ENCODE results near the gene CDH13.

The CDH13 gene

DNA sequence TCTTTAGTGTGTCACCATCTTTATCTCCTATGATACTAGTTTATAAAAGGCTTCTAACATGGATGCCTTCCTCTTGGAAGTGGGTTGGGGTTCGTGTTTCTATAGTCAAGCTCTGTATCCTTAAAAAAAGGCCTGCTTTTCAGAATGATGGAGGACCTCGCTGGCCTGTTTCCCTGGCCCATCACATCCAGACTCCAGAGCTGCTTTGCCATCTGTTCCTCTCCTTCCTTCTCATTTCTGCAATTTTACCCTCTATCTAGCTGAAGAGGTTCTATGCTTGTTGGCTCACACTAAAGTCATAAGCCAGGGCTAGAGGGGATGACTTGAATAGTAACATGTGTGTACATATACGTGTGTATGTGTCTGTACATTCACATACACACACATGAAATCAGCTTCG lies 730.2 kb downstream of the CDH13 start (continued):
- TF ChIP-seq, protein P1, sequence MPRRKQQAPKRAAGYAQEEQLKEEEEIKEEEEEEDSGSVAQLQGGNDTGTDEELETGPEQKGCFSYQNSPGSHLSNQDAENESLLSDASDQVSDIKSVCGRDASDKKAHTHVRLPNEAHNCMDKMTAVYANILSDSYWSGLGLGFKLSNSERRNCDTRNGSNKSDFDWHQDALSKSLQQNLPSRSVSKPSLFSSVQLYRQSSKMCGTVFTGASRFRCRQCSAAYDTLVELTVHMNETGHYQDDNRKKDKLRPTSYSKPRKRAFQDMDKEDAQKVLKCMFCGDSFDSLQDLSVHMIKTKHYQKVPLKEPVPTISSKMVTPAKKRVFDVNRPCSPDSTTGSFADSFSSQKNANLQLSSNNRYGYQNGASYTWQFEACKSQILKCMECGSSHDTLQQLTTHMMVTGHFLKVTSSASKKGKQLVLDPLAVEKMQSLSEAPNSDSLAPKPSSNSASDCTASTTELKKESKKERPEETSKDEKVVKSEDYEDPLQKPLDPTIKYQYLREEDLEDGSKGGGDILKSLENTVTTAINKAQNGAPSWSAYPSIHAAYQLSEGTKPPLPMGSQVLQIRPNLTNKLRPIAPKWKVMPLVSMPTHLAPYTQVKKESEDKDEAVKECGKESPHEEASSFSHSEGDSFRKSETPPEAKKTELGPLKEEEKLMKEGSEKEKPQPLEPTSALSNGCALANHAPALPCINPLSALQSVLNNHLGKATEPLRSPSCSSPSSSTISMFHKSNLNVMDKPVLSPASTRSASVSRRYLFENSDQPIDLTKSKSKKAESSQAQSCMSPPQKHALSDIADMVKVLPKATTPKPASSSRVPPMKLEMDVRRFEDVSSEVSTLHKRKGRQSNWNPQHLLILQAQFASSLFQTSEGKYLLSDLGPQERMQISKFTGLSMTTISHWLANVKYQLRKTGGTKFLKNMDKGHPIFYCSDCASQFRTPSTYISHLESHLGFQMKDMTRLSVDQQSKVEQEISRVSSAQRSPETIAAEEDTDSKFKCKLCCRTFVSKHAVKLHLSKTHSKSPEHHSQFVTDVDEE (CRISPR knock-in tag; IDR thresholded peaks at IDR 0.05) = no peak
- TF ChIP-seq TOX (CRISPR knock-in tag; IDR thresholded peaks at IDR 0.05; ENCODE audit: borderline replicate concordance) = no peak
- TF ChIP-seq, protein P2, sequence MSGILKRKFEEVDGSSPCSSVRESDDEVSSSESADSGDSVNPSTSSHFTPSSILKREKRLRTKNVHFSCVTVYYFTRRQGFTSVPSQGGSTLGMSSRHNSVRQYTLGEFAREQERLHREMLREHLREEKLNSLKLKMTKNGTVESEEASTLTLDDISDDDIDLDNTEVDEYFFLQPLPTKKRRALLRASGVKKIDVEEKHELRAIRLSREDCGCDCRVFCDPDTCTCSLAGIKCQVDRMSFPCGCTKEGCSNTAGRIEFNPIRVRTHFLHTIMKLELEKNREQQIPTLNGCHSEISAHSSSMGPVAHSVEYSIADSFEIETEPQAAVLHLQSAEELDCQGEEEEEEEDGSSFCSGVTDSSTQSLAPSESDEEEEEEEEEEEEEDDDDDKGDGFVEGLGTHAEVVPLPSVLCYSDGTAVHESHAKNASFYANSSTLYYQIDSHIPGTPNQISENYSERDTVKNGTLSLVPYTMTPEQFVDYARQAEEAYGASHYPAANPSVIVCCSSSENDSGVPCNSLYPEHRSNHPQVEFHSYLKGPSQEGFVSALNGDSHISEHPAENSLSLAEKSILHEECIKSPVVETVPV (CRISPR knock-in tag; IDR thresholded peaks at IDR 0.05) = no peak
- no peak for TF ChIP-seq RARB (CRISPR knock-in tag; IDR thresholded peaks at IDR 0.05)
- TF ChIP-seq ZNF70 (CRISPR knock-in tag; IDR thresholded peaks at IDR 0.05) = no peak
- no peak for TF ChIP-seq ZNF8 (CRISPR knock-in tag; IDR thresholded peaks at IDR 0.05)

DNA sequence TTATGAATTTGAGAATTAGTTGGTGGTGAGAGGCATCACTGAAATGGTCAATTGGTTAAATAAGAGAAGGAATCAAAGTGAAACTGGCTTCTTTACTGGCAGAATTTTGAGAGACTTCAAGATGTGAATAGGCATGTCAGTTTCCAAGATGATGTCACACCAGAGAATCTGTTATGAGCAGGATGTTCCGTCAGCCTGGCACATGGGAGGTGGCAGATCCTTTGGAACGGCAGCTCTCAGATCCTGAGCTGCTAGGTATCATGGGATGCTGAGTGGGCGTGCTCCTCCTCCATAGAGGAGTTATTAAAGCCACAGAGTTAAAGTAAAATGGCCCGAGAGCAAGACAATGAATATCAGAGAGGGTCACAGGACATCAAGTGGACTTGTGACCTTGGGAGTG lies 736.8 kb downstream of the CDH13 start:
- no peak for TF ChIP-seq SNAI2 (CRISPR knock-in tag; IDR thresholded peaks at IDR 0.05)
- ATAC-seq = no peak

DNA sequence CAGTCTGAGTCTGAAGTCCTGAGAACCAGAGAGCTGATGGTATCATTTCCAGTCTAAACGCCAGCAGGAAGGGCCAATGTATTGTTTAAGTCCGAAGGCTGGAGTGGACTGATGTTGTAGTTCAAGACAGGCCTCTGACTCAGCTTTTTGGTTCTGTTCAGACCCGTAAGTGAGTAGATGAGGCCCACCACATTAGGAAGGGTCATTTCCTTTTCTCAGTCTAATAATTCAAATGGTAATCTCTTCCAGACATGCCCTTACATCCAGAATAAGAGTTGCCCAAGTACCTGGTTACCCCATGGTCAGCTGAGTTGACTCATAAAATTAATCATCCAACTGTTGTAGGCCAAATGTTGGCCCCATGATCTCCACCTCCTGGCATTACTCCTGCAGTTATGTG lies 738.4 kb downstream of the CDH13 start:
- no peak for TF ChIP-seq TCF4 (CRISPR knock-in tag; IDR thresholded peaks at IDR 0.05; ENCODE audit: borderline replicate concordance)
- TF ChIP-seq, protein P3, sequence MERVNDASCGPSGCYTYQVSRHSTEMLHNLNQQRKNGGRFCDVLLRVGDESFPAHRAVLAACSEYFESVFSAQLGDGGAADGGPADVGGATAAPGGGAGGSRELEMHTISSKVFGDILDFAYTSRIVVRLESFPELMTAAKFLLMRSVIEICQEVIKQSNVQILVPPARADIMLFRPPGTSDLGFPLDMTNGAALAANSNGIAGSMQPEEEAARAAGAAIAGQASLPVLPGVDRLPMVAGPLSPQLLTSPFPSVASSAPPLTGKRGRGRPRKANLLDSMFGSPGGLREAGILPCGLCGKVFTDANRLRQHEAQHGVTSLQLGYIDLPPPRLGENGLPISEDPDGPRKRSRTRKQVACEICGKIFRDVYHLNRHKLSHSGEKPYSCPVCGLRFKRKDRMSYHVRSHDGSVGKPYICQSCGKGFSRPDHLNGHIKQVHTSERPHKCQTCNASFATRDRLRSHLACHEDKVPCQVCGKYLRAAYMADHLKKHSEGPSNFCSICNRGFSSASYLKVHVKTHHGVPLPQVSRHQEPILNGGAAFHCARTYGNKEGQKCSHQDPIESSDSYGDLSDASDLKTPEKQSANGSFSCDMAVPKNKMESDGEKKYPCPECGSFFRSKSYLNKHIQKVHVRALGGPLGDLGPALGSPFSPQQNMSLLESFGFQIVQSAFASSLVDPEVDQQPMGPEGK (CRISPR knock-in tag; IDR thresholded peaks at IDR 0.05; ENCODE audit: borderline replicate concordance) = no peak
- TF ChIP-seq ZC3H10 (CRISPR knock-in tag; IDR thresholded peaks at IDR 0.05) = no peak
- no peak for TF ChIP-seq TOX (CRISPR knock-in tag; IDR thresholded peaks at IDR 0.05; ENCODE audit: borderline replicate concordance)
- TF ChIP-seq ZNF70 (CRISPR knock-in tag; IDR thresholded peaks at IDR 0.05) = no peak
- no peak for TF ChIP-seq PPARA (CRISPR knock-in tag; IDR thresholded peaks at IDR 0.05; ENCODE audit: borderline replicate concordance)
- TF ChIP-seq, protein P4, sequence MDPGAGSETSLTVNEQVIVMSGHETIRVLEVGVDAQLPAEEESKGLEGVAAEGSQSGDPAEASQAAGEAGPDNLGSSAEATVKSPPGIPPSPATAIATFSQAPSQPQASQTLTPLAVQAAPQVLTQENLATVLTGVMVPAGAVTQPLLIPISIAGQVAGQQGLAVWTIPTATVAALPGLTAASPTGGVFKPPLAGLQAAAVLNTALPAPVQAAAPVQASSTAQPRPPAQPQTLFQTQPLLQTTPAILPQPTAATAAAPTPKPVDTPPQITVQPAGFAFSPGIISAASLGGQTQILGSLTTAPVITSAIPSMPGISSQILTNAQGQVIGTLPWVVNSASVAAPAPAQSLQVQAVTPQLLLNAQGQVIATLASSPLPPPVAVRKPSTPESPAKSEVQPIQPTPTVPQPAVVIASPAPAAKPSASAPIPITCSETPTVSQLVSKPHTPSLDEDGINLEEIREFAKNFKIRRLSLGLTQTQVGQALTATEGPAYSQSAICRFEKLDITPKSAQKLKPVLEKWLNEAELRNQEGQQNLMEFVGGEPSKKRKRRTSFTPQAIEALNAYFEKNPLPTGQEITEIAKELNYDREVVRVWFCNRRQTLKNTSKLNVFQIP (CRISPR knock-in tag; IDR thresholded peaks at IDR 0.05; ENCODE audit: borderline replicate concordance, low read depth) = no peak
- TF ChIP-seq, protein P2 (CRISPR knock-in tag; IDR thresholded peaks at IDR 0.05) = no peak
- ATAC-seq = no peak; the same call in 2 of the 3 replicates

DNA sequence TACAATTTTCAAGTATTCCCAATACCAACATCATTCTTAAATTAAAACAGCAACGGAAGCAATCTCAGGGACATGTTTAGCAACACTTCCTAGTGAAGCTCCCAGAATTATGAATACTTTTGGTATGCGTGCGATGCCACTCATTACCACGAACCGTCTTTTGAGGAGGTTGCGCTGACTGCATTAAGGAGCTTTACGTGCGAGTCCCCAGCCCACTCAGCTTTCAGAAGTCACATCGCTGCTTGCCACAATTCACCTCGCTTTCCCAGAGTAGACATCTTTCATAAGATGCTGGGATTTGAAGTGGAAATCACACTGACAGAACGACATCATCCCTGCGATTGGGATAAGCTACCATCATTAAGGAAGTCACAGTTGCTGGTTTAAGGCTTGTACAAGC lies 739.5 kb downstream of the CDH13 start:
- TF ChIP-seq ZNF70 (CRISPR knock-in tag; IDR thresholded peaks at IDR 0.05) = no peak
- ATAC-seq = no peak

DNA sequence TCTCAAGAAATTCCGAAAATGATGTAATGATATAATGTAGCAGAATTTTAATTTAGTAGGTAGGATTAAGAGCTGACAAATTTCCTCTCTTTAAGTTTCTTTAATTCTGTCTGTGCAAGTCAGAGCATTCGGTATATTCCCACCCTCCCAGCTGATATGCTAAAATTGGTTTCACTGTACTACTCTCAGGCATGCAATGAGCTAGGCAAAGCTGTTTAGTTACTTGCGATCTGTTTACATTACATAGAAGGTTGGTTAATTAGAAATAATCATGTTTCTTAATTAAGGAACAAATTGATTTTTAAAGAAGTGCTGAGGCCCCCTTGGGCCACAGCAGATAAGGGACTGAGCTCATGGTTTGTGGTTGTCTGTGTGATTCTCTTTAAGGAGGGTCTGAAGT lies 748.2 kb downstream of the CDH13 start:
- ATAC-seq = no peak
- TF ChIP-seq TOX (CRISPR knock-in tag; IDR thresholded peaks at IDR 0.05; ENCODE audit: borderline replicate concordance) (no peak), TCF4 (CRISPR knock-in tag; IDR thresholded peaks at IDR 0.05; ENCODE audit: borderline replicate concordance) (no peak), ZC3H10 (CRISPR knock-in tag; IDR thresholded peaks at IDR 0.05) (no peak), BACH2 (CRISPR knock-in tag; IDR thresholded peaks at IDR 0.05; ENCODE audit: borderline replicate concordance) (no peak), ZFP30 (CRISPR knock-in tag; IDR thresholded peaks at IDR 0.05) (no peak), ARNTL (CRISPR knock-in tag; IDR thresholded peaks at IDR 0.05; ENCODE audit: borderline replicate concordance, low read depth) (no peak), OSR1 (CRISPR knock-in tag; IDR thresholded peaks at IDR 0.05) (no peak)
- TF ChIP-seq, protein P2 (CRISPR knock-in tag; IDR thresholded peaks at IDR 0.05) = no peak
- TF ChIP-seq, protein P3 (CRISPR knock-in tag; IDR thresholded peaks at IDR 0.05; ENCODE audit: borderline replicate concordance) = no peak
- TF ChIP-seq, protein P5, sequence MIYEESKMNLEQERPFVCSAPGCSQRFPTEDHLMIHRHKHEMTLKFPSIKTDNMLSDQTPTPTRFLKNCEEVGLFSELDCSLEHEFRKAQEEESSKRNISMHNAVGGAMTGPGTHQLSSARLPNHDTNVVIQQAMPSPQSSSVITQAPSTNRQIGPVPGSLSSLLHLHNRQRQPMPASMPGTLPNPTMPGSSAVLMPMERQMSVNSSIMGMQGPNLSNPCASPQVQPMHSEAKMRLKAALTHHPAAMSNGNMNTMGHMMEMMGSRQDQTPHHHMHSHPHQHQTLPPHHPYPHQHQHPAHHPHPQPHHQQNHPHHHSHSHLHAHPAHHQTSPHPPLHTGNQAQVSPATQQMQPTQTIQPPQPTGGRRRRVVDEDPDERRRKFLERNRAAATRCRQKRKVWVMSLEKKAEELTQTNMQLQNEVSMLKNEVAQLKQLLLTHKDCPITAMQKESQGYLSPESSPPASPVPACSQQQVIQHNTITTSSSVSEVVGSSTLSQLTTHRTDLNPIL (CRISPR knock-in tag; IDR thresholded peaks at IDR 0.05; ENCODE audit: low read depth) = no peak

All from SK-N-SH treated with all-trans-retinoic acid at 6 μM for 48 hours (cell line).